Measurements from ENCODE around the gene MISFA.

DNA sequence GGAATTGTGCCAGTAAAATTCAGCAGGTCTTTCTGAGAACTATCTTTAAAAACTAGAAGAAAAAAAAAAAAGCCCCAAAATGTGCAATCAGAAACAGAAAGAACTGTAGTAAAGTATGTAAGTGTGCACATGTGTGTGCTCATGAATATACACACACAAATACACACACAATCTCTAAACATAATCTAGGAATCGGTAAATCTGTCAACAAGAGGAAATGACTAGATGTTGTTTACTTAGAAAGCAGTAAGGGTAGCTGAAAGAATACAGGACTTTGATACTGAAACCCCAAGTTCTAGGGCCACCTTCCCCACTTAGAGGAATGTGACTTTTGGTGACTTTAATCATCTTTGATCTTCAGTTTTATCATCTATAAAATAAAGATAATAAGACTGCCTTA is 24.2 kb upstream of the MISFA start:
- TF ChIP-seq CTCF (IDR thresholded peaks at IDR 0.05; ENCODE audit: low read depth, low read length, poor library complexity, severe bottlenecking), result no peak
- no peak for TF ChIP-seq EZH2phosphoT487 (IDR thresholded peaks at IDR 0.05; ENCODE audit: borderline replicate concordance, low read length)
